Measurements from ENCODE around the gene NCOA1.
"Not testable (repeated sequence)": the region's sequence is repeated elsewhere in the genome, so short reads cannot be mapped to it uniquely, and the experiment has no call there.

Gene NCOA1

DNA sequence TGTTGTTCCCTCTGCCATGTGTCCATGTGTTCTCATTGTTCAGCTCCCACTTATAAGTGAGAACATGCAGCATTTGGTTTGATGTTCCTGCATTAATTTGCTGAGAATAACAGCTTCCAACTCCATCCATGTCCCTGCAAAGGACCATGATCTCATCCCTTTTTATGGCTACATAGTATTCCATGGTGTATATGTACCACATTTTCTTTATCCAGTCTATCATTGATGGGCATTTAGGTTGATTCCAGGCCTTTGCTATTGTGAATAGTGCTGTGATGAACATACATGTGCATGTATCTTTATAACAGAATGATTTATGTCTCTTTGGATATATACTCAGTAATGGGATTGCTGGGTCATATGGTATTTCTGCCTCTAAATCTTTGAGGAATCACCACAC lies 187.0 kb downstream of the NCOA1 start:
- not testable (repeated sequence) for DNase-seq (ENCODE audit: low read depth in 1 of 2, low spot score in 1 of 2)

- DNase-seq (ENCODE audit: low read depth in 1 of 2, low spot score in 1 of 2): no peak
These were observed 189.1 kb downstream of the NCOA1 start for GRCh38 chr2:24680196-24680595.

- DNase-seq (ENCODE audit: low read depth in 1 of 2, low spot score in 1 of 2): no peak
These were observed 191.2 kb downstream of the NCOA1 start for GRCh38 chr2:24682304-24682703.

DNA sequence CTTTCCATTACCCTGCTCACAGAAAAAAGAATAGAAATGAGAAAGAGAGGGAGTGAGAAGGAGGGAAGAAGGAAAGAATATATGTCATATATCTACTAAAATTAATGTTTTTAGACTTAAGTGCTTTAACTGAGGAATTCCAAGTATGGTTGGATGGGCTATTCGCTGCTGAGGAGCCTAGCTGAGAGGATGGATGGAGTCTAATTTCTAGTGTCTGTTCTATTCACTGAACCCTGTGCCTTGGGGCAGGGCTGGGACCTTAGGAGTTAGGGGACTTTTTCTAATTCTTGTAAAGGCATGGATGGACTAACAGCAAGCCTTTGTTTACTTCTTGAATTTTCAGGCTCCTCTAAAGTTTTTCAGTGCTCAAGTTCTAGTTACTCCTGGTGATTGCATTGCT lies 192.4 kb downstream of the NCOA1 start:
- DNase-seq (ENCODE audit: low read depth in 1 of 2, low spot score in 1 of 2): no peak

- no peak for DNase-seq (ENCODE audit: low read depth in 1 of 2, low spot score in 1 of 2)
These were observed 199.5 kb downstream of the NCOA1 start for GRCh38 chr2:24690524-24690923.

- DNase-seq (ENCODE audit: low read depth in 1 of 2, low spot score in 1 of 2): no peak
These were observed 200.8 kb downstream of the NCOA1 start for GRCh38 chr2:24691806-24692205.

DNA sequence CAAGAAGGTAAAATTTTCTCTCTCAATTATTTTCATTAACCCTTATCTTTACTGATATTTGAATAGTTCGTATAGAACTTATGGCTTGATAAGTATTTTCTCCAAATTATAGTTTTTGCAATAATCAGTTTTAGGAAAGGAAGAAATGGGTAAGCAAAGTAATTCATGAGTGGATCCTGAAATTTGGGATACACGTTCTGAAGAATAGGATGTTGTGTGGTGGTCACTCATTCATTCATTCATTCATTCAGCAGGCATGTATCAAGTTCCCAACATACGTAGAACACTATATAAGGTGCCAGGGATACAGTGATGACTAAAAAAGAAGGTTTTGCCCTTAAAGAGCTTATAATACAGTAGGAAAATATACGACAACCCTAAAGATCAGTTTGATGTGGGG lies 206.7 kb downstream of the NCOA1 start:
- no peak for DNase-seq (ENCODE audit: low read depth in 1 of 2, low spot score in 1 of 2)

DNA sequence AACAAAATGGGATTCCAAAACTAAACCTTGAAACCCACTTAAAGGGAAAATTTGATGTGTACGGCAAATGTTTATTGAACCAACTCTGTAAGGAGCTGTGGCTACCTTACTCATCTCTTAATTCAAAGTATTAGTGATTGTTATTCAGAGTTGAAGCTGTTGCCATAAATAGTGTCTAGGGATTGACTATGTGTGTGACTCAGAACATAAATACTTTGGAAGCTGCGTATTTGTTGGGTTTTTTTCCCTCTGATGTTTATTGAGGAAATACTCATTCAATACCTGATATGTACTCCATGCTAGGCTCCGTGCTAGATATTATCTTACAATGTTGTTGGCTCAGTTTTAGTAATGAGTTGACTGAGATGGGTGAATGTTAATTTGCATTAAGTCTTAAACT lies 211.7 kb downstream of the NCOA1 start:
- no peak for DNase-seq (ENCODE audit: low read depth in 1 of 2, low spot score in 1 of 2)

DNA sequence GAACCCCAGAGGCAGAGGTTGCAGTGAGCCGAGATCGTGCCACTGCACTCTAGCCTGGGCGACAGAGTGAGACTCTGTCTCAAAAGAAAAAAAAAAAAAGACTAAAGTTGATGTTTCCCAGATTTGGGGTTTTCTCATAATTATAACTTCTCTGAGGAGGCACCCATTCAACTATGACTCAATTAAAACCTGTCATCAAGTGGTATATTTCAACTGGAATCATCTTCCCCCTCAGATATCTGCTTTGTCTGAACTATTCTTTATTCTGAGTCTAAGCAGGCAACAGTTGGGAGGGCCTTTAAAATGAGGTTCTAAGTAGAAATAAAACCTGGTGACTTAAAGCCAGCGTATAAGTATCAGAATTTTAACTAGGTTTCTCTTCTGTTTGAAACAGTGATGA lies 213.6 kb downstream of the NCOA1 start:
- no peak for DNase-seq (ENCODE audit: low read depth in 1 of 2, low spot score in 1 of 2)

GRCh38 chr2:24707143-24707542 lies 216.1 kb downstream of the NCOA1 start:
- DNase-seq (ENCODE audit: low read depth in 1 of 2, low spot score in 1 of 2): no peak

GRCh38 chr2:24708537-24709152 lies 217.6 kb downstream of the NCOA1 start:
- DNase-seq (ENCODE audit: low read depth in 1 of 2, low spot score in 1 of 2): no peak

- DNase-seq (ENCODE audit: low read depth in 1 of 2, low spot score in 1 of 2): no peak
These were observed 219.8 kb downstream of the NCOA1 start for GRCh38 chr2:24710806-24711205.

DNA sequence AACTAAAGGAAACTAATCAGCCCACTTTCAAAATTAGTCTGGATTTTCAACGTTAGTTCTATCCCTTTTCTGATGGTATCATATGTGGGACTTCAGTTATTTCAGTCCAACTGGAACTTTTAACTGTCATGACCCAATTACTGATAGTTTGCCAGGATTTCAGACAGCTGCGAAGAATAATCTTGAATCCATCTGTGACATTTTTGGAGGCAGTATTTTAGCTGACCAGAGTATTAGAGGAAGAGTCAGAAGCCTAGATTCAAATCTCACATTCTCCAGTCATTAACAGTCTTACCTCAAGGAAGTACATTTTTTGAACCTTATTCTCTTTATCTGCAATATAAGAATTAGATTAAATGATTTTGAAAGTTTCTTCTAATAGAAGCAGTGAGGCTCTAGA lies 220.8 kb downstream of the NCOA1 start:
- no peak for DNase-seq (ENCODE audit: low read depth in 1 of 2, low spot score in 1 of 2)

DNA sequence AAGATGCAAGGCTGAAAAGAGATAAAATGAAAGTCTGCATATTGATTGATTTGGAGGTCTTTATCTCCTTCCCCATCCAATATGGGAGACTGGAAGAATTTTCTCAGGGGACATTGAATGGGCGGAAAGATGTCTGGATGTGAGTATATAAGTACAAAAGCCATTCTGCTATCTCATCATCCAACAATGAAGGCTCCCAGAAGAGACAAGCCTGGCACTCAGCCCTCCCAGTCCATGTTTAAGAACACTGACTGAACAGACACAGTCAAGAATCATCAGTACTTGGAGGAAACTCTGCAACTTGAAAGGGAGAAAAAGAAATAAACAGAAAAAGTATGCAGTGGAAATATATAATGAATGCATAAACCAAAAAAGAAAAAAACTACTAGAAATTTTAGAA lies 221.2 kb downstream of the NCOA1 start:
- DNase-seq (ENCODE audit: low read depth in 1 of 2, low spot score in 1 of 2): no peak

DNA sequence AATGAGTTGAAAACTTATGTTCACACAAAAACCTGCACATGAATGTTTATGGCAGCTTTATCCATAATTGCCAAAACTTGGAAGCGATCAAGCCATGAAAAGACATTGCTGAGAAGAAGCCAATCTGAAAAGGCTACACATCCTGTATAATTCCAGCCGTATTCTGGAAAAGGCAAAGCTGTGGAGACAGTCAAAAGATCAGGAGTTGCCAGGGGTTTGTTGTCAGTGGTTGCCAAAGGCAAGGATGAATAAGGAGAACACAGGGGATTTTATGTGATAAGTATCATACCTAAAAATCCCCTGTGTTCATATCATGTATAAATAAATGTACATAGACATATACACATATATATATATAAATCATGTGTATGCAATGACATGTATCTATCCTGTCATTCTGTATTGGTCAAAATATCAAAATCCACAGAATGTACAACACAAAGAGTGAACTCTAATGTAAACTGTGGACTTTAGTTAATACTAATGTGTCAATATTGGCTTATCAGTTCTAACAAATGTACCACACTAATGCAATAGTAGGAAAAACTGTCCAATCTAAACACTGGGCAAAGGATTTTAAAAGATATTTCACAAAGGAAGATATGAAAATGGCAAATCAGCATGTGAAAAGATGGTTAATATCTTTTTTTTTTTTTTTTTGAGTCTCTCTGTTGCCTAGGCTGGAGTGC lies 226.4 kb downstream of the NCOA1 start:
- no peak for DNase-seq (ENCODE audit: low read depth in 1 of 2, low spot score in 1 of 2)

GRCh38 chr2:24720310-24720709 lies 229.3 kb downstream of the NCOA1 start:
- DNase-seq (ENCODE audit: low read depth in 1 of 2, low spot score in 1 of 2): no peak

DNA sequence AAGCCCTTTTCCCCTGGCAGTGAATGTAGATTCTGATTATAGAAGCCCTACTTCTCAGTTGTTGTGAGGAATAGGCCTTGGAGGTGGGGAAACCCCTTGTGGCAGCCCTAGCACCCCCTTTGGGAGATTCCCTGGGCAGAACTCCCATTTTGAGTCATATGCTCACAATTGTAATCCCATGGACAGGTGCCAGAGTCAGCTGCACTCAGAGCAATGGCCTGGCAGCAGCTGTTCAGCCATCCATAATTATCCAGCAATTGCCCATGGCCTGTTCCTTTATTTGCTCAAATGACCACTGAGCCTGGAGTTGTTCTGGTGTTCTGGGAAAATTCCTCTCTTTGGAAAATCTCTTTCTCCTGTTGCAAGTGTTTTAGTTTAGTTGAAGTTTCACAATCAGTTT lies 230.4 kb downstream of the NCOA1 start:
- DNase-seq (ENCODE audit: low read depth in 1 of 2, low spot score in 1 of 2): no peak

DNA sequence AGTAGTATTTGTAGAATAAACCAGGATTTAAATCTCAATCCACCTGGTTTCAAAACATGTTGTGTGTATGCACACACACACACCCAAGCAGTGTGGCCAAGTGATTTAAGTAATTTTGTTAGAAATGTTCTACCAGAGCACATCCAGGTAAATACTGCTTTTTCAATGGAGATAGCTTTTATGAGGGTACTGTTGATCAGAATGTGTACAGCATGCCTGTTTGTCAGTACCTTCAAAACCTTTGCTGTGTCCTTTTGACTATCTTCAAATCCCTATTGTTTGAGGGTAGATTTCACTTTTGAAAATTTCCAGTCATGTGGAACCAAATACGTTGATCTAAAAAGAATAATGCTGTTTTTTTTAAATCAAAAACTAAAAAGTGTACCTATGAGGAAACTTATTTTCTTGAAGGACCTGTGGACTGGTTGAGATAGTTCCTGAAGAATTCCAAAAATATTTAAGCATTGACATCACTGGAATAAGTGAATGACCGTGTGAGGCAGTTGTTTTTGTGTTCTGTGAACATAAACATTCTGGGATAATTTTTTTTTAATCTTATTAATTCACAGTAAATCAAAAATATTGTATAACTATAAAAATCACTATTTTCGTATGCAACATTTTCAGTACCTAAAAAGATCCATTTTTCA lies 231.2 kb downstream of the NCOA1 start:
- DNase-seq (ENCODE audit: low read depth in 1 of 2, low spot score in 1 of 2): no peak

GRCh38 chr2:24723191-24723590 lies 232.1 kb downstream of the NCOA1 start:
- DNase-seq (ENCODE audit: low read depth in 1 of 2, low spot score in 1 of 2): no peak

DNA sequence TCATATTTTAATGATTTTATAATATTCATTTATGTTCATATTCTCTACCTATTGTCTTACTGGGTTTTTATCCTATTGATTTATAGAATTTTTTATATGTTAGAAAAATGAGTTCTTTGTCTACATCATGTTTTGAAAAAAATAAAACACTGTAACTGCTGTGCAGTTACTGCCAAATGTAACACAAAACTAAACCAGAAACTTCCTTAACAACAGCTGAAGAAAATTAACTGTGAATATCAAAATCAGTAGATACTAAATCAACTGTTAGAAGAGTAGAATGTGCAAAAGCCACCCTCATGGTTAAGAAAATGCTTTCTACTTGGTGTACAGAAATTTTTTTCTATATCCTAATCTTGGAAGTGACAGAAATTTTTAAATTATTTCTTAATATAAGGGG lies 232.6 kb downstream of the NCOA1 start:
- DNase-seq (ENCODE audit: low read depth in 1 of 2, low spot score in 1 of 2): no peak

GRCh38 chr2:24724111-24724775 lies 233.2 kb downstream of the NCOA1 start:
- no peak for DNase-seq (ENCODE audit: low read depth in 1 of 2, low spot score in 1 of 2)

DNA sequence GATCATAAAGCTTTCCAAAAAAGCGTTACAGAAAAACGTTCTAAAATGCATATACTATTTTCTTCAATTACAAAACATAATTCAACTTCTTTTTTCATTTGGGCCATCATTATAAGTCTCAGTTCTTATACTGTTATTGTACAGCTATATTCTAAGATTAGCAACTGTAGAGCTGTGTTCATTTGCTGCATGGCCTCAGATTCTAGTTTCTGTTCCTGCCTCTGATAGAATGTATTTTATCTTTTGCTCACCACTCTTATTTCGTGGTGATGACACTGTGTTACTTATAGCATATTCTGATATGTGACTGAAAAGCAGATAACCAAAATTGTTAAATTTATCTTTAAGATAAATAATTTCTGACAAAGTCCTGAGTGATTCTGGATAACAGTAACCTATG lies 234.9 kb downstream of the NCOA1 start:
- no peak for DNase-seq (ENCODE audit: low read depth in 1 of 2, low spot score in 1 of 2)
